GM12801 (cell line): ENCODE measurements around the gene NLRC4.

Experiments
- CTCF ChIP-seq: IDR thresholded peaks from one replicate; pipeline ENCODE4 v1.5.1; 2011; ENCODE audit warnings: control low read depth; ENCODE audit not compliant: insufficient read length; ENCODE audit errors: extremely low read depth

Gene NLRC4

GRCh38 chr2:32264422-32265105, at the start of gene NLRC4:
Gene NLRC4 (minus strand): TSS chr2:32264886. CDS start chr2:32256775, 8,111 bp downstream.
- no peak for TF ChIP-seq CTCF

GRCh38 chr2:32310577-32310976, 45.9 kb upstream of the NLRC4 start:
- TF ChIP-seq CTCF, result no peak

- TF ChIP-seq CTCF, result no peak
Measured at GRCh38 chr2:32291746-32292145, 27.1 kb upstream of the NLRC4 start.

GRCh38 chr2:32290000-32290339, 25.3 kb upstream of the NLRC4 start:
- TF ChIP-seq CTCF, result no peak

- no peak for TF ChIP-seq CTCF
Measured at GRCh38 chr2:32289165-32289999, 24.7 kb upstream of the NLRC4 start.

GRCh38 chr2:32284321-32284720, 19.6 kb upstream of the NLRC4 start:
- no peak for TF ChIP-seq CTCF

- TF ChIP-seq CTCF, result no peak
Measured at GRCh38 chr2:32278478-32278853, 13.8 kb upstream of the NLRC4 start.
